Hematopoietic multipotent progenitor cell treated with erythropoietin and hydrocortisone succinate and interleukin-3 and kit ligand, for 6 days (in vitro differentiated cells): ENCODE data around the gene CDC25B.
"Not testable (repeated sequence)": the region's sequence is repeated elsewhere in the genome, so short reads cannot be mapped to it uniquely, and the experiment has no call there.

Experiments used
- DNase-seq: peaks from one replicate; pipeline ENCODE4 v3.0.0-alpha.2; 2015

The CDC25B gene

DNA sequence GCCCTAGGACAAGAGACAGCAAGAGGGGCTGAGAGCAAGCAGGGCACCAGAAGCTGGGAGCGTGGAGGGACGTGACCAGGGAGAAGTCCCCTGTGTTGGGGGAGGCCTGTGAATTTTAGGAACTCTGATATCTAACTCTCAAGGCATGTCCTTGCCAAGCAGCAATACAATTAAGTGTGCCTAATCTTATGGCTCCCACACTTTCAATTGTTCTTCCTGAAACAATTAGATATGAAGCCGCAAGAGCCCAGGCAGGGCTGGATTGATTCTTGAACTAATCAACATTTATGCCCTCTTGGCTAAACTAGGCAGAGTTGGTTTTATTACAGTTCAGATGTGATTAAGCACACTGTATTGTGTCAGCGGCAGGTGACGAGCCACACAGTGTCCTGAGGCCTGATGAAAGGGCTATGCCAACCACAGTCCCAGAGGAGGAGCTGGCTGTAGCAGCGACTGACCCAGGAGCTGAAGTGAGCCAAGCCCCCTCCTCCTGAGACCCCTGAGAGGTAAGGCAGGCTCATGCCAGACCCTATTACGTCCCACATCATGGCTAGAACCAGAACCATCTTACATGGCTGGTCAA is 46.3 kb downstream of the CDC25B start:
- peak; percentile 97 for DNase-seq

DNA sequence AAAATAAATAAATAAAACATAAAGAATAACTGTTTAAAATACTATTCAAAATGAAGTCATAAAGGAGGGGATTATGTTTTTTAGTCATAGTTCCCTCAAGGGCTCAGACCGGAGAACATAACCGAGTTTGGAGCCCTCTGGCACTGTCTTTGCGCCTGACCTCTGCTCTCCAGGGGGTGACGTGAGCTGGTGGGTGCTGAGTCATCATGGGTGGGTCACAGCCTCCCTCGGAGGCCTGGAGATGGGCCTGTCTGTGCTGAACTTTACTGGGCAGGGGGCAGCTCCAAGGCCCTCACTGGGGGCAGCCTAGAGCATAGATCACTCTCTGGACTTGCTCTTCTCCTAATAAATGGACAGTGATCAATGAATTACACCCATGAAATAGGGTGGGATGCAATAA is 47.4 kb downstream of the CDC25B start:
- DNase-seq = peak; percentile 76

DNA sequence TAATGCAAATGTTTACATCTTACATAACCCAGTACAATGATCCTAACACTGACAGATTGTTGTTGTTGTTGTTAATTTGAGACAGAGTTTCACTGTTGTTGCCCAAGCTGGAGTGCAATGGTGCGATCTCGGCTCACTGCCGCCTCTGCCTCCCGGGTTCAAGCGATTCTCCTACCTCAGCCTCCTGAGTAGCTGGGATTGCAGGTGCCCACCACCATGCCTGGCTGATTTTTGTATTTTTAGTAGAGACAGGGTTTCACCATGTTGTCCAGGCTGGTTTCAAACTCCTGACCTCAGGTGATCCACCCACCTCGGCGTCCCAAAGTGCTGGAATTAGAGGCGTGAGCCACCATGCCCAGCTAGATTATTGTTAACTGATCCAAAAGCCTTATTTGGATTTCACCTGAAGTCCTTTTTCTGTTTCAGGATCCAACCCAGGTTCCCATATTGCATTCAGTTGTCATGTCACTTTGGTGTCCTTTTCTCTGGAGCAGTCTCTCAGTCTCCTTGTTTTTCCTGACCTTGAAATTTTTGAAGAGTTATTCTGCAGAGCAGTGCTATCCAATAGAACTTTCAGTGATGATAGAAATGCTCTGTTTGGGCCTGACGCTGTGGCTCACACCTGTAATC is 48.0 kb downstream of the CDC25B start:
- DNase-seq = not testable (repeated sequence)

- no peak for DNase-seq
These were observed 50.2 kb downstream of the CDC25B start for GRCh38 chr20:3846378-3846739.

- DNase-seq = peak; percentile 91
These were observed 50.8 kb downstream of the CDC25B start, which contains the start of gene MAVS for GRCh38 chr20:3846740-3847428. Gene MAVS, plus strand, starts transcription at chr20:3846834. Its CDS starts 7,791 bp downstream, at chr20:3854625.

- DNase-seq = peak; percentile 38
These were observed 51.4 kb downstream of the CDC25B start for GRCh38 chr20:3847429-3847940.

GRCh38 chr20:3848565-3848964 is 52.5 kb downstream of the CDC25B start:
- DNase-seq = no peak

GRCh38 chr20:3854462-3854871 is 58.4 kb downstream of the CDC25B start:
- no peak for DNase-seq
